ENCODE results near the gene MIOX.
A peak's percentile ranks its signal among the peaks of the same experiment; 100 is the strongest.
"Not testable (repeated sequence)": the region's sequence is repeated elsewhere in the genome, so short reads cannot be mapped to it uniquely, and the experiment has no call there.

The MIOX gene

GRCh38 chr22:50517495-50518260 is 31.0 kb downstream of the MIOX start:
- DNase-seq (ENCODE audit: low spot score): no peak

DNA sequence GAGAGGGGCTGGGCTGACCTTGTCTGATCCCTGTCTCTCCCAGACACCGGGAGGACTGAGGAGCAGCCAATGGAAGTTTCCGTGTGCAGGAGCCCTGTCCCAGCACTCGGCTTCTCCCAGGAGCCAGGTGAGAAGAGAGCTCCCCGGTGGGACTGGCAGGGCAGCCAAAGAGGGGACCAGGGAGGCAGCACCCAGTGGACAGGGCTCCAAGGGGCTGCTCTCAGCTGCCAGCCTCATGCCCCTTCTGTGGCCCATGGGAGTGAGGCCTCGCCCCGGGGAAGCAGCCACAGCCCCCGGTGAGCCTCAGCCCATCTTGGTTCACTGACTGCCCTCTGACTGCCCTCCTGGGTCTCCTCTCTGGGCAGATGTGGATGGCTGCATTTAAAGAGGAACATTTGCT is 31.9 kb downstream of the MIOX start:
- DNase-seq (ENCODE audit: low spot score): no peak

DNA sequence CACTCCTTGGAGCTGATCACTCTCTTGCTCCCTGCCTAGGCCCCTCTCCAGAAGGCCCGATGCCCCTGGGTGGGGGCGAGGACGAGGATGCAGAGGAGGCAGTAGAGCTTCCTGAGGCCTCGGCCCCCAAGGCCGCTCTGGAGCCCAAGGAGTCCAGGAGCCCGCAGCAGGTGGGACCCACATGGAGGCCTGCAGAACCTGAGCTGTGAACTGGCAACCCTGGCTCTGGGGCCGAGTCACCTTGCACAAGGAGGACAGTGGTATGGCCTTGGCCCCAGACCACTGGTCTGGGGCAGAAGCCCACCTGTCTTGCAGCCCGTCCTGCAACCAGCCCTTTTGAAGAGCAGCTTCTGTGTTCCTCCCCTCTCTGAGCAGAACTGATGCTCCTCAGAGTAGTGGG is 32.5 kb downstream of the MIOX start:
- DNase-seq (ENCODE audit: low spot score): no peak

DNA sequence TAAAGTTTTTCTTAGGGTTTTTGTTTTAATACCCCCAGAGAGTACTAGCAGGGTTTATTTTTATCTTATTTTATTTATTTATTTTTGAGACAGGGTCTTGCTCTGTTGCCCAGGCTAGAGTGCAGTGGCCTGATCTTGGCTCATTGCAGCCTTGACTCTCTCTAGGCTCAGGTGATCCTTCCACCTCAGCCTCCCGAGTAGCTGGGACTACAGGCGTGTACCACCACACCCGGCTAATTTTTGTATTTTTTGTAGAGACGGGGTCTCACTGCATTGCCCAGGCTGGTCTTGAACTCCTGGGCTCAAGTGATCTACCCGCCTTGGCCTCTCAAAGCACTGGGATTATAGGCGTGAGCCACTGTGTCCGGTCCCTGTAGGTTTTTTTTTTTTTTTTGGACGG is 33.5 kb downstream of the MIOX start:
- DNase-seq (ENCODE audit: low spot score): not testable (repeated sequence)

DNA sequence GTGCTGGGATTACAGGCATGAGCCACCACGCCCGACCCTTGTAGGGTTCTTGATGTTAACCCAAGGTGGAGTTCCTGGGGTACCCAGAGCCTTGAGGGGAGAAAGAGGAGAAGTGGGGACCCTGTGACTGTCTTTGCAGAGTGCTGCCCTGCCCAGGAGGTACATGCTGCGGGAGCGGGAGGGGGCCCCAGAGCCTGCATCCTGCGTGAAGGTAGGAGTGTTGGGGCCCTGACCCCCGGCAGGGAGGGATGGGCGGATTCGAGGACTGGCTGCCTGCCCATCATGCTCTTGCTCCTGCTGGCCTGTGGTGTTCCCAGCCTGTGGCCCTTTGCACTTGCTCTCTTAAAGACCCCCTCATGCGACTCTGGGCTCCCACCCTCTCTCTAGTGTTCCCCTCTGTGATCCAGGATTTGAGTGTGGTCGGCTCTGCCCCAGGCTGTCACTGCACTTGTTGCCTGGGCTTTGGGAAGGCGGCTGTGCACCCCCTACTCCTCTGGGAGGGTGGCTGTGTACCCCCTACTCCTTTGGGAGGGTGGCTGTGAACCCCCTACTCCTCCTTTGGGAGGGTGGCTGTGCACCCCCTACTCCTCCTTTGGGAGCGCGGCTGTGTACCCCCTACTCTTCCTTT is 34.3 kb downstream of the MIOX start:
- no peak for DNase-seq (ENCODE audit: low spot score)

- no peak for DNase-seq (ENCODE audit: low spot score)
Observed at GRCh38 chr22:50521710-50522109, 35.1 kb downstream of the MIOX start.

DNA sequence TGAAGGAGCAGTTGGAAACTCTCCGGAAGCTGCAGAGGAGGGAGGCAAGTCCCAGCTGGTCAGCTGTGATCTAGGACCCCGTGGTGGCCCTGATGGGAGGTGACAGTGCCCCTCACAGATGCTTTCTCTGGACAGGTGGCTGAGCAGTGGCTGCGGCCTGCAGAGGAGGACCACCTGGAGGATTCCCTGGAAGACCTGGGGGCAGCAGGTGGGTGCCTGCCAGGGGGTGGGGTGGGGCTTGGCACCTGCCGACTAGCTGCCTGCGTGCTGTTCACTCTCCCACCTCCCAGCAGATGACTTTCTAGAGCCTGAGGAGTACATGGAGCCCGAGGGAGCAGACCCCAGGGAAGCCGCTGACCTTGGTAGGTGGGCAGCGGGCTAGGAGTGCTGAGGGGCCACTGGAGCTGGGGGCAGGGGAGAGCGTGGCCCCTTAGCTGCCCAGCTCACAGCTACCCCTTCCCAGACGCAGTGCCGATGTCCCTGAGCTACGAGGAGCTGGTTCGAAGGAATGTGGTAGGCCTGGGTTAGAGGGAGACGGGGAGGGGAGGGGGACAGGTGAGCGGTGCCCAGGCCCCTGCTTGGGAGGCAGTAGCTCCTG is 35.6 kb downstream of the MIOX start:
- DNase-seq (ENCODE audit: low spot score): no peak

- no peak for DNase-seq (ENCODE audit: low spot score)
Observed at GRCh38 chr22:50522806-50523438, 36.3 kb downstream of the MIOX start.

DNA sequence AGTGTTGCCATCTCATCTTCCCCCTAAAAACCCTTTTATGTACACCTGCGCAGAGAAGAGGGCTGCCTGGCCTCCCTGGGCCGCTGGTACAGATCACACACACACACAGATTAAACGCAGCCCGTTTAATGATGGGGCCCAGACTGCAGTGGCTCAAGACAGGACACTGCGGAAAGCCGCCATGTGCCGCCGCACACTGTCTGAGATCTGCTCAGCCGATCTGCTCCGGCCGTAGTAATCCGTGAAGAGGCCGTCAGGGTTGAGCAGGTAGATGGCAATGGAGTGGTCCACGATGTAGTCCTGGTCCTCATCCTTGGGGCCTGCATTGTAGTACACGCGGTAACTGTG is 36.8 kb downstream of the MIOX start:
- DNase-seq (ENCODE audit: low spot score): no peak

DNA sequence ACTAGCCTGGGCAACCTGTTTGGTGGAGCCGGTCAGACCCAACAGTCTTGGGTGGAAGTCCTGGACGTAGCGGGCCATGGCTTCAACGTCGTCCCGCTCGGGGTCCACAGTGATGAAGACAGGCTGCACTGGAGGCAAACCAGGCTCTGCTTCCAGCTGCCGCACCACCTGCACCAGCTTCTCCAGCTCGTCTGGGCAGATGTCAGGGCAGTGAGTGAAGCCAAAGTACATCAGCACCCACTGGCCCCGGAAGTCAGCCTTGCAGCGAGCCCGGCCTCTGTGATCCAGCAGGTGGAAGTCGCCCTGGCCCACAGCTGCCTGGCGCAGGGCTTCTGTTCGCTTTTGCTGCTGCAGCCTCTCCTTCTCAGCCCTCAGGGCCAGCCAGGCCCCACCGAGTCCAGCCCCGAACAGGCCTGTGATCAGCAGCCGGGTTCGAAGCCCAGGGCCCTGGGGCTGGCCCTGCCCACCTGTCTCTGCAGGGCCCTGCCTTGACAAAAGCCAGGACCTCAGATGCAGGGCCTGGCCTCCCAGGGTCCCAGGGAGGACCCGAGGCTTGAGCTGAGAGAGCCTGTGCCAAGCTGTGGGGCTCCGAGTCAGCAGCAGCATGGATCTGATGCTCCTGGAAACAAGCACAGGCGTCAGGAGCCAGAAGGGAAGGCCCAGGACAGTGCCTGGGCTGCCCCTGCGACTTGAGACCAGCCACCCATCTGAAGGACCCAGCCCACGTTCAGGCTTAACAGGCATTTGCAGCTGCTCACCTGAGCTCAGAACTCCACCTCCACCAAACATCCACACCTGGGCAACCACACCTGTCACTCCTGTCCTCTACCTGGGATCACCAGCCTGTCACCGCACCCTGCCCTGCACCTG is 37.4 kb downstream of the MIOX start:
- DNase-seq (ENCODE audit: low spot score): no peak

- no peak for DNase-seq (ENCODE audit: low spot score)
Observed at GRCh38 chr22:50524676-50525103, 38.0 kb downstream of the MIOX start.

DNA sequence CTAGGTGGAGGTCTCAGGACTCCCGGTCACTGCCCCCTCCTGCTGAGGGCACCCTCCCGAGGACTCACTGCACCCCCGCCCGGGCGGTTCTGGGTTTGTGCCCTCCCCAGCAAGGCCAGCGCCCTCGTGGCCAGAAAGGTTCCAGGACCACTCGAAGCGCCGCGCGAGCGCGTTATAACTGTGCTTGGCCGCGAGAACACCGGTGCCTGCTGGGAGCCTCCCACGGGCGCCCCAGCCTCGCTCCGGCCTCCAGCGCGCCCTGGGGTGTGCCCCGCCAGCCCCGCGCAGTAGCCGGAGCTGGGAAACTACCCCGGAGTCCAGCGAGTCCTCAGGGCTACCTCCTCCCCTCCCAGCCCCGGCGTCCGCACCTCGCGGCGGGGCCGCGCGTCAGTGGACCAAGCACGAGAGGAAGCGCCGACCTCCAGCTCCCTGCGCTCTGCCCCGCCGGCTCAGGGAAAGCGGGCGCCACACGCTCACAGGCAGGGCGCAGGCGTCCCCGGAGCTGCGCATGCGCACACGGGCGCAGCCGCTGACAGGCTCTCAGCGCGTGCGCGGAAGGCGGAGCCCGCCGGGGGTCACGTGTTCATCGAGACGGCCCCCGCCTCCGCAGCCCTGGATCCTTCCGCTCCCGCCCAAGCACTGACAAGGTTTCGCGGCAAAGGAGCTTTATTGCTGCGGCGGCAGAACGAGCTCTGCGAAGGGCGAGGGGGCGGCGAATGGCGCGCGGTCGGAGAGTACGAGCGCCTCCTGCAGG is 38.6 kb downstream of the MIOX start, which contains the start of gene SCO2:
Gene SCO2 (minus strand): TSS at position 495 of the 754 bp plus-strand sequence. CDS start 1,187 bp downstream, outside the sequence.
- DNase-seq (ENCODE audit: low spot score): peak; percentile 97

- DNase-seq (ENCODE audit: low spot score): no peak
Observed at GRCh38 chr22:50525858-50526107, 39.1 kb downstream of the MIOX start.

- peak; percentile 77 for DNase-seq (ENCODE audit: low spot score)
Observed at GRCh38 chr22:50526108-50526833, 39.6 kb downstream of the MIOX start.

DNA sequence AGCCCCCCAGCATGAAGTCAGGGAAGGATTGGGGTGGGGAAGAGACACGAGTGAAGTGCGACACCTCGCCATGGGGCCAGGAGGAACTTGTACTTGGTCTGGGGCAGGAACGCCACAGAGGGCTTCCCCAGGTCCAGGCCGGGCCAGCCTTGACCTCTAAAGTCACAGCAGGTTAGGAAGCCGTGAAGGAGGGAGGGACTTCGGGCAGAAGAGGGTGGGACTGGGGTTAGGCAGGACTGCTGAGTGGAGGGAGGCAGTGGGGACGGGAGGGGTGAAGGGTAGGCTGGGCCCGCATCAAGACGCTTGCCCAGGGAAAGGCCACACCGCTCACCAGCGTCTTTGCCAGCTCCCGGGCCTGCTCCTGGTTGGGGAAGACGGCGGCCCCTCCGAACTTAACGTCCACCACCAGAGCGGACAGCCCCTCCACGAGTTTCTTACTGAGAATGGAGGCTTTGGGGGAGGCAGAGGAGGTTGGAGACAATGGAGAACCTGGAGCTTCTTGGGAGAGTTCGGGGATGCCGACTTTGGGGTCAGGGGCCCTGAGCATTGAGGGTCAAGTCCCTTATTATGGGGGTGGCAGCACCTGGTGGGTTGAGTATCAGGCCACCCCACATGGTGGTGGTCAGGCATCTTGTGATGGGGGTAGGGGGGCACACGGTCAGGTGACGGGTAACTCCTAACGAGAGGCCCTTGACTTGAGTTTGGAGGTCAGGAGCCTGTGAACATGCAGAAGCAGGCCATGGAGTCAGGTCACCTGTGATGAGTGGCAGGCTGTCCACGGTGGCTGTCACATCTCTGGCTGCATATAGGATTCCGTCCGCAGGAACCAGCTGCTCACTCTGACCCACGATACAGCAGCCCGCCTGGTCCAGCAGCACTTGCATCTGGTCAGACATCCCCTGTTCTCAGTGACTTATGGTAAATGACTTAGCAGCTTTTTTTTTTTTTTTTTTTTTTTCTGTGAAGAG is 40.5 kb downstream of the MIOX start:
- peak; percentile 65 for DNase-seq (ENCODE audit: low spot score)

- no peak for DNase-seq (ENCODE audit: low spot score)
Observed at GRCh38 chr22:50527921-50528681, 41.4 kb downstream of the MIOX start.

DNA sequence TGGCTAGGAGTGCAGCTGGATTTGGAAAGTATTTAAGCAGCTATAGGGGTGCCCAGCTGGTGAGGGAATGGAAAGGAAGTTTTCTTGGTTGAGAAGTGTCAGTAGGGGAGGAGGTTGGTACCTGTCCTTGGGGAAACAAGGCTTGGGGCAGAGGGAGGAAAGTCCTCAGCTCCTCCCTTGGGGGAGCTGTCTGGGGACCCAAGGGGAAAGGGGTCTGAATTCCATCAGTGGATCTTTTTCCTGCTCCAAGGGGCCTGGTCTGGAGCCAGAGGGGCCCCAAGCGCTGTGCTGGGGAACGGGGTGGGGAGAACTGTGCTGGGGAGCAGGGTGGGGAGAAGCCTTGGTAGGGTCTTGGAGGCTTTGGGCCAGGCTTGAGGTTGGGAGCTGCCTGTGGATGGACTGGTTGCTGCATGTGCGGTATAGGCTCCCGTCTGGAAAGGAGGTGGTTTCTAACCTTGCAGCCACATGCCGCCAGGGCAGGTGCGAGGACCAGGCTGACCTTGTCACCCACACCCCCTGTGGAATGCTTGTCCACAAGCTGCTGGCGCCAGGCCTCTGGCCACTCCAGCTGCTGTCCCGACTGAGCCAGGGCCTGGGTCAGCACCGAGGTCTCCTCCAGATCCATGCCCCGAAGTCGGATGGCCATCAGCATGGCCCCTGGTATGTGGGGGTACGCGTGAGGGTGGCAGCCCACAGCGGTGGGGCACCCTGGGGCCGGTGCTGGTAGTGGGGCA is 42.2 kb downstream of the MIOX start:
- DNase-seq (ENCODE audit: low spot score): no peak

DNA sequence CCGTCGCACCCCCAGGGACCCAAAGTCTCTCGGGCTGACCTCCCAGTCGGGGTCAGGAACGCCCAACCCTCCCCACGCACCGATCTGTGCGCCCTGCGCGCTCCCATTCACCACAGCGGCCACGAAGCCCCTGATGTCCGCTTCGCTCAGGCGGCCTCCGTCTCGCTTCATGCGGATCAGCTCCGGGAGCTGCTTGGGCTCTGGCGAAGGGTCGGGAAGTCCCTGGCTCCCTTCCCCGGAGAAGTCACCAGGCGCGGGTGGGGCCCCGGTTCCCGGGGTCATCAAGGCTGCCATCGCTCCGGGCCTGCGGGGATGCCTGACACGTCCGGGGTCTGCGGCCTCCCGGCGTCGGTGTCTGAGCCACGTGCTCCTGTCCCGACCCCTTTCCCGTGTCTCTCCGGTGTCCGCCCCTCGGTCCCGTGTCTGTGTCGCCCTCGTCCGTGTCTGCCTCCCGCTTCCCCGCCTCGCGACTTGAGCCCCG is 42.8 kb downstream of the MIOX start:
- peak; percentile 13 for DNase-seq (ENCODE audit: low spot score)
